Measurements from ENCODE around the gene SLC38A5. TPM values are rescaled to one million over a fixed set of nuclear protein-coding genes. Genes with fewer than 3 reads are reported as not detected.
"Not testable (repeated sequence)": the region's sequence is repeated elsewhere in the genome, so short reads cannot be mapped to it uniquely, and the experiment has no call there.

The SLC38A5 gene
- total and polyA plus RNA-seq, 7 donors, result 0.34 to 1.7 (median 0.98) TPM

GRCh38 chrX:48450076-48450475 lies 20.0 kb downstream of the SLC38A5 start:
- H3K4me1 ChIP-seq, result no peaks in the 10 kb centered on the region
- H3K27ac ChIP-seq, result no peak overlapping the region
- no peaks in the 10 kb centered on the region for H3K36me3 ChIP-seq (ENCODE audit: insufficient read depth in 1 of 2, low read depth in 1 of 2)
- peaks cover 0 to 8% (median 0%) of the 10 kb centered on the region in 3 donors for H3K27me3 ChIP-seq (ENCODE audit: insufficient read depth in 3 of 3, low read length in 2 of 3)
- no peak for TF ChIP-seq CTCF (IDR thresholded peaks at IDR 0.05)
- DNase-seq, result no peak
- no peak for ATAC-seq
- no peaks in the 10 kb centered on the region for H3K9me3 ChIP-seq
- no peak overlapping the region for H3K4me3 ChIP-seq
- intact Hi-C loops (cut with DNase I), result no loop called here

- intact Hi-C loops (cut with DNase I); H3K27me3 ChIP-seq (ENCODE audit: insufficient read depth in 3 of 3, low read length in 2 of 3); H3K27ac ChIP-seq; DNase-seq; H3K4me3 ChIP-seq; H3K36me3 ChIP-seq (ENCODE audit: insufficient read depth in 1 of 2, low read depth in 1 of 2); ATAC-seq; H3K4me1 ChIP-seq; H3K9me3 ChIP-seq: not testable (repeated sequence)
- 84 to 93% (median 91%) methylated on average over 6 of the region's 6 CpGs for WGBS, 3 donors
Observed at GRCh38 chrX:48447201-48447600, 22.9 kb downstream of the SLC38A5 start.

- DNase-seq; ATAC-seq; H3K4me1 ChIP-seq; H3K27ac ChIP-seq; H3K4me3 ChIP-seq; intact Hi-C loops (cut with DNase I); H3K9me3 ChIP-seq; H3K36me3 ChIP-seq (ENCODE audit: insufficient read depth in 1 of 2, low read depth in 1 of 2): not testable (repeated sequence)
- peaks cover 0 to 11% (median 2%) of the 10 kb centered on the region in 3 donors for H3K27me3 ChIP-seq (ENCODE audit: insufficient read depth in 3 of 3, low read length in 2 of 3)
- 79 to 83% (median 80%) methylated on average over 9 to 13 of the region's 13 CpGs for WGBS, 3 donors
Observed at GRCh38 chrX:48433713-48434112, 36.3 kb downstream of the SLC38A5 start.

GRCh38 chrX:48430166-48430565 lies 39.9 kb downstream of the SLC38A5 start:
- DNase-seq; H3K9me3 ChIP-seq; H3K27ac ChIP-seq; H3K4me3 ChIP-seq; H3K4me1 ChIP-seq; ATAC-seq; H3K36me3 ChIP-seq (ENCODE audit: insufficient read depth in 1 of 2, low read depth in 1 of 2); intact Hi-C loops (cut with DNase I): not testable (repeated sequence)
- H3K27me3 ChIP-seq (ENCODE audit: insufficient read depth in 3 of 3, low read length in 2 of 3), result peaks cover 0 to 11% (median 2%) of the 10 kb centered on the region in 3 donors
- 63 to 81% (median 73%) methylated on average over 4 of the region's 4 CpGs for WGBS, 3 donors

GRCh38 chrX:48429606-48430005 lies 40.5 kb downstream of the SLC38A5 start:
- H3K9me3 ChIP-seq; H3K36me3 ChIP-seq (ENCODE audit: insufficient read depth in 1 of 2, low read depth in 1 of 2); H3K27ac ChIP-seq; ATAC-seq; intact Hi-C loops (cut with DNase I); H3K4me1 ChIP-seq; H3K4me3 ChIP-seq; DNase-seq: not testable (repeated sequence)
- 41 to 60% (median 44%) methylated on average over 5 of the region's 5 CpGs for WGBS, 3 donors
- peaks cover 0 to 10% (median 2%) of the 10 kb centered on the region in 3 donors for H3K27me3 ChIP-seq (ENCODE audit: insufficient read depth in 3 of 3, low read length in 2 of 3)

- ATAC-seq; H3K27me3 ChIP-seq (ENCODE audit: insufficient read depth in 3 of 3, low read length in 2 of 3); intact Hi-C loops (cut with DNase I); H3K36me3 ChIP-seq (ENCODE audit: insufficient read depth in 1 of 2, low read depth in 1 of 2); DNase-seq; H3K27ac ChIP-seq; H3K9me3 ChIP-seq; H3K4me3 ChIP-seq; H3K4me1 ChIP-seq: not testable (repeated sequence)
- WGBS, 3 donors, result no CpG with 5 or more reads among the region's 12 CpGs
Observed at GRCh38 chrX:48427027-48427716, 42.9 kb downstream of the SLC38A5 start.

- WGBS, 3 donors, result no CpG with 5 or more reads among the region's 15 CpGs
- H3K4me3 ChIP-seq; H3K36me3 ChIP-seq (ENCODE audit: insufficient read depth in 1 of 2, low read depth in 1 of 2); DNase-seq; ATAC-seq; H3K4me1 ChIP-seq; H3K9me3 ChIP-seq; H3K27ac ChIP-seq; H3K27me3 ChIP-seq (ENCODE audit: insufficient read depth in 3 of 3, low read length in 2 of 3); intact Hi-C loops (cut with DNase I): not testable (repeated sequence)
Observed at GRCh38 chrX:48411860-48412259, 58.2 kb downstream of the SLC38A5 start, which contains the start of gene SSX4B. Gene SSX4B (minus strand): TSS chrX:48411960. CDS start chrX:48411372, 588 bp downstream.

Other genes with a start within 250 kb of the SLC38A5 start
- gene SSX1, start 214.9 kb downstream of the SLC38A5 start, total RNA-seq, result not detected
- gene SSX1, start 214.9 kb downstream of the SLC38A5 start, polyA plus RNA-seq, result not detected
- gene SSX3, start 113.6 kb downstream of the SLC38A5 start, total RNA-seq, result not detected
- not detected for gene SSX3, start 113.6 kb downstream of the SLC38A5 start, polyA plus RNA-seq
- gene SSX4, start 86.7 kb downstream of the SLC38A5 start, total RNA-seq, result not detected
- not detected for gene SSX4, start 86.7 kb downstream of the SLC38A5 start, polyA plus RNA-seq
- not detected for gene SSX4B, start 58.3 kb downstream of the SLC38A5 start, total RNA-seq
- not detected for gene SSX4B, start 58.3 kb downstream of the SLC38A5 start, polyA plus RNA-seq
- gene FTSJ1, start 5.9 kb upstream of the SLC38A5 start, total RNA-seq, result 10 to 100 TPM; 14.5 to 26.8 (median 21.2) TPM
- gene FTSJ1, start 5.9 kb upstream of the SLC38A5 start, polyA plus RNA-seq, result 10 to 100 TPM; 26.7 to 48.4 (median 46.4) TPM
- gene PORCN, start 38.7 kb upstream of the SLC38A5 start, total RNA-seq, result 1 to 10 TPM; 4.8 to 9.2 (median 7.6) TPM
- gene PORCN, start 38.7 kb upstream of the SLC38A5 start, polyA plus RNA-seq, result 10 to 100 TPM in 1 of 3 donors, 1 to 10 TPM in 2; 8.4 to 12.2 (median 8.7) TPM
- gene EBP, start 51.5 kb upstream of the SLC38A5 start, total RNA-seq, result 1 to 10 TPM; 3.8 to 8.1 (median 6.4) TPM
- gene EBP, start 51.5 kb upstream of the SLC38A5 start, polyA plus RNA-seq, result 10 to 100 TPM in 1 of 3 donors, 1 to 10 TPM in 2; 8.7 to 11.9 (median 9.7) TPM
- gene TBC1D25, start 69.5 kb upstream of the SLC38A5 start, total RNA-seq, result 10 to 100 TPM; 10.5 to 18.4 (median 16.9) TPM
- gene TBC1D25, start 69.5 kb upstream of the SLC38A5 start, polyA plus RNA-seq, result 10 to 100 TPM in 1 of 3 donors, 1 to 10 TPM in 2; 9.3 to 12.1 (median 9.4) TPM
- 100 to 1,000 TPM in 2 of 4 donors, 10 to 100 TPM in 2; 15.9 to 206 (median 83.2) TPM for gene RBM3, start 104.2 kb upstream of the SLC38A5 start, total RNA-seq
- 100 to 1,000 TPM in 1 of 3 donors, 10 to 100 TPM in 2; 26.4 to 137 (median 68.9) TPM for gene RBM3, start 104.2 kb upstream of the SLC38A5 start, polyA plus RNA-seq
- 100 to 1,000 TPM; 103 to 155 (median 116) TPM for gene WDR13, start 127.2 kb upstream of the SLC38A5 start, total RNA-seq
- 100 to 1,000 TPM; 112 to 171 (median 132) TPM for gene WDR13, start 127.2 kb upstream of the SLC38A5 start, polyA plus RNA-seq
- 1 to 10 TPM in 2 of 4 donors, under 1 TPM in 2; 0.85 to 2.9 (median 1.4) TPM for gene WAS, start 213.5 kb upstream of the SLC38A5 start, total RNA-seq
- gene WAS, start 213.5 kb upstream of the SLC38A5 start, polyA plus RNA-seq, result under 1 TPM; 0.45 to 0.66 (median 0.47) TPM
- gene SUV39H1, start 226.5 kb upstream of the SLC38A5 start, total RNA-seq, result 1 to 10 TPM; 1.9 to 3.2 (median 2.7) TPM
- gene SUV39H1, start 226.5 kb upstream of the SLC38A5 start, polyA plus RNA-seq, result 1 to 10 TPM; 2.2 to 3.6 (median 2.8) TPM